ENCODE results near the gene SLC5A9. TPM values are rescaled to one million over a fixed set of nuclear protein-coding genes. Genes with fewer than 3 reads are reported as not detected.
"Not testable (repeated sequence)": the region's sequence is repeated elsewhere in the genome, so short reads cannot be mapped to it uniquely, and the experiment has no call there.

The SLC5A9 gene
- total RNA-seq, 1 donor: not detected

GRCh38 chr1:48291421-48291820 lies 68.9 kb downstream of the SLC5A9 start:
- no peak for DNase-seq (ENCODE audit: low read depth)
- no peak overlapping the region for H3K4me3 ChIP-seq (ENCODE audit: low read depth, low read length)
- TF ChIP-seq CTCF (IDR thresholded peaks at IDR 0.05; ENCODE audit: insufficient read depth, low read length): no peak

GRCh38 chr1:48292706-48293105 lies 70.2 kb downstream of the SLC5A9 start:
- TF ChIP-seq CTCF (IDR thresholded peaks at IDR 0.05; ENCODE audit: insufficient read depth, low read length): no peak
- DNase-seq (ENCODE audit: low read depth): no peak
- no peak overlapping the region for H3K4me3 ChIP-seq (ENCODE audit: low read depth, low read length)

- H3K4me3 ChIP-seq (ENCODE audit: low read depth, low read length); DNase-seq (ENCODE audit: low read depth): not testable (repeated sequence)
Measured at GRCh38 chr1:48294094-48294493, 71.6 kb downstream of the SLC5A9 start.

GRCh38 chr1:48294656-48295055 lies 72.1 kb downstream of the SLC5A9 start:
- DNase-seq (ENCODE audit: low read depth): no peak
- no peak overlapping the region for H3K4me3 ChIP-seq (ENCODE audit: low read depth, low read length)
- no peak for TF ChIP-seq CTCF (IDR thresholded peaks at IDR 0.05; ENCODE audit: insufficient read depth, low read length)

Other genes with a start within 250 kb of the SLC5A9 start
- under 0.01 and 0.16 TPM in 2 replicates for gene TRABD2B, start 225.3 kb upstream of the SLC5A9 start, total RNA-seq (ENCODE audit: low replicate concordance)
- 8.7 and 10.5 TPM in 2 replicates for gene SPATA6, start 249.5 kb downstream of the SLC5A9 start, total RNA-seq (ENCODE audit: low replicate concordance)